B cell (primary cell): Measurements from ENCODE around the gene ASPN.

Experiments
- CTCF ChIP-seq: fragments of 200-600 bp; IDR thresholded peaks from one replicate; pipeline ENCODE4 v1.8.0; 2022; ENCODE audit warnings: antibody characterized with exemption, mild to moderate bottlenecking
- EZH2 ChIP-seq: IDR thresholded peaks from 2 replicates; pipeline ENCODE4 v1.6.1; 2012; ENCODE audit warnings: borderline replicate concordance, low read depth, mild to moderate bottlenecking, moderate library complexity, low read length; ENCODE audit not compliant: insufficient read depth, poor library complexity, severe bottlenecking

GRCh38 chr9:92522983-92523970, 41.0 kb upstream of the ASPN start:
- TF ChIP-seq CTCF (no peak), EZH2 (no peak)
